NCI-H82 (cell line): ENCODE data around the gene GAS2.

ENCODE experiments used
- DNase-seq: peaks from one replicate; lab custom pipeline; 2025; lab: John Stamatoyannopoulos, UW

Gene GAS2

GRCh38 chr11:22674470-22675439 is 8.3 kb downstream of the GAS2 start:
- DNase-seq: no peak

DNA sequence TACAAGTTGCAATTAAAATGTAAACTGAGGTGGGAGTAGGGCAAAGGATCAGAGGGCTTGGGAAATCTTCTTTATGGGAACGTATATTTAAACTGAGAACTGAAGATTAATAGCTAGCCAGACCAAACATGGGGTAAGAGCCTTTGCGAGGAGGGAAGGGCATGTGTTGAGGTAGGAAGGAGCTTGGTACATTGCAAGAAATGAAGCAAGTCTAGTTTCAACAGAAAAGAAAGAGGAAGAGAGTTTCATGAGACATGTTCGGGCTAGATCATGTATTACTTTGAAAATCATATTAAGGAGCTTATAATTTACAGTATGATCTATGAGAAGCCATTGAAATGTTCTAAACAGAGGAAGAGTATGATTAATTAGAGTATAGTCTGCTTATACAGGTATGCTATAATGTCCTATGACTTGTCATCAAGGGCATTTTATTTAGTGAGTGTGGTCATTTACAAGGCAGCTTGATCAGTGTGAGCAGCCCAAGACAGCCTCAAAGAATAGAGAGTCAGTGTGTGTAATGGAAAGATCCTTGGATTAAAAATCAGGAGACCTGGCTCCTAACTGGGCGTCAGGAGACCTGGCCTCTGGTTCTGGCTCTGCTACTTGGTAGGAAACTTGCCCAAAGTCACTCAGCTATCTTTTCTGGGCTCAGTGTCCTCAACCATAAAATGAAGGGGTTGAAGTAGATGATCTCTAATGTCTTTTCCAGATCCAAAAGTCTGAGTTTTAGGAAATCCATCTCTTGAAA is 10.9 kb downstream of the GAS2 start:
- no peak for DNase-seq

GRCh38 chr11:22680628-22681027 is 14.2 kb downstream of the GAS2 start:
- DNase-seq: no peak

DNA sequence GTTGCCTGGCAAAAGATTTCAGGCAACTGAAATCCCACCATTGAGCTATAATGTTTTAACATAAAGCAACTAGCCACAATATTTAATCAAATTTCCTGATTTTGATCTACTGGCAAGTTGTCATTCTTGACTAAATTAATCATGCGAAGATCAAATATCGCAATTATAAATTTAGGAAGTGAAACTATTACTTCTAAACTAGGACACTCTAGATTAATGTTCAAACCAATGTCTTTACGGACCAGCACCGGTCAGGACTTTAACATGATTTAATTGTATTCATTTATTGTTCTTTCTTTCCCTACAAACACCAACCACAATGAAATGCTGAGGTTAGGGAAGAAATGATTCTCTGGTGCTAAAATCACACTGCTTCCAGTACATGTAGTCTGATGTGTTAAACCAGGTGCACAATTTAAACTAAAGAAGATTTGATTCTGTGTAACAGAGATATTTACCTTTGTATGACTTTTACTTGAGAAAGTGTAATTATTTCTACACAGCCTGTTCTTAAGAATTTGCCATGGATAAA is 14.9 kb downstream of the GAS2 start:
- DNase-seq: no peak

- no peak for DNase-seq
Observed at GRCh38 chr11:22684082-22684481, 17.7 kb downstream of the GAS2 start.

DNA sequence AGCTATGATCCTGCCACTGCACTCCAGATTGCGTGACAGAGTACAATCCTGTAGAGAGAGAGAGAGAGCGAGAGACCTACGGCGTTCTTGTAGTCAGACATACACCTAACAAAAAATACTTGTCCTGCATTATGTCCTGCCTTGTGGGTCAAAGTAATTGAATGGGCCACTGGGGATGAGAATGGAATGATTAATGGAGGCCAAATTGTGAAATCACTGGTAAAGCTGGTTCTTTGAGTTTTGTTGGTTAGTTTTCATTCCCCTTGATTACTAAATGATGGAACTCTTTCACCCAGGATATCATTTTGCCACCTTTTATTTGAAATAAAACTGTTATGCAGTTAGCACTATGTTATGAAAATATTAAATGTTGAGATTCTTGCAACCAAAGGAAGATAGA is 18.7 kb downstream of the GAS2 start:
- no peak for DNase-seq

DNA sequence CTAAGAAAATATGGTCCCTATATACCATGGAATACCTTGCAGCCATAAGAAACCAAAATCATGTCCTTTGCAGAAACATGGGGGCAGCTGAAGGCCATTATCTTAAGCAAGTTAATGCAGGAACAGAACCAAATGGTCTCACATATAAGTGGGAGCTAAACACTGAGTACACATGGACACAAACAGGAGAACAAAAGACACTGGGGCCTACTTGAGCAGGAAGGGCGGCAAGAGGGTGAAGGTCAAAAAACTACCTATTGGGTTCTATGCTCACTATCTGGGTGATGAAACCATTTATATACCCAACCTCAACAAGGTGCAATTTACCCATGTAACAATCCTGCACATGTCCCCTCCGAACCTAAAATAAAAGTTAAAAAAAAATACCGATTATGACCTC is 22.5 kb downstream of the GAS2 start:
- no peak for DNase-seq

- DNase-seq: no peak
Observed at GRCh38 chr11:22690257-22690656, 23.8 kb downstream of the GAS2 start.

- no peak for DNase-seq
Observed at GRCh38 chr11:22690871-22691270, 24.5 kb downstream of the GAS2 start.

- DNase-seq: no peak
Observed at GRCh38 chr11:22699388-22699787, 33.0 kb downstream of the GAS2 start.

GRCh38 chr11:22702031-22702430 is 35.6 kb downstream of the GAS2 start:
- DNase-seq: no peak

- DNase-seq: no peak
Observed at GRCh38 chr11:22703040-22703439, 36.6 kb downstream of the GAS2 start.

DNA sequence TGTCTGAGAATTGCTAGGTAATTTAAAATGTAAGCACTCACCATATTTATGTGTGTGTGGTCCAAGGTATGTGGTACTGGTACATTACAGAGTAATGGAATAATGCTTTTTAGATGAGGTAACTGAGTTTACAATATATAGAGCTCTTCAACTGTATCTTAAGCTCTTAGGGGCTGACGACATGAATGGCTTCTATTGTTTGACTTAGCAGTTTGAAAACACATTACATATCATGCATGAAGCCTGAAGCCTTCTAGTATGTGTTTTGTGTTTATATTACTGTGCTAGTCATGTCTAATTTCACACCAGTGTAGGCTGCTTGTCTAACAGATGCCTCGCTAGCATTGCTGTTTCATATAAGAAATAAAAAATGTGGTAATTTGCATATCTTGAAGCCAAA is 37.2 kb downstream of the GAS2 start:
- DNase-seq: no peak

DNA sequence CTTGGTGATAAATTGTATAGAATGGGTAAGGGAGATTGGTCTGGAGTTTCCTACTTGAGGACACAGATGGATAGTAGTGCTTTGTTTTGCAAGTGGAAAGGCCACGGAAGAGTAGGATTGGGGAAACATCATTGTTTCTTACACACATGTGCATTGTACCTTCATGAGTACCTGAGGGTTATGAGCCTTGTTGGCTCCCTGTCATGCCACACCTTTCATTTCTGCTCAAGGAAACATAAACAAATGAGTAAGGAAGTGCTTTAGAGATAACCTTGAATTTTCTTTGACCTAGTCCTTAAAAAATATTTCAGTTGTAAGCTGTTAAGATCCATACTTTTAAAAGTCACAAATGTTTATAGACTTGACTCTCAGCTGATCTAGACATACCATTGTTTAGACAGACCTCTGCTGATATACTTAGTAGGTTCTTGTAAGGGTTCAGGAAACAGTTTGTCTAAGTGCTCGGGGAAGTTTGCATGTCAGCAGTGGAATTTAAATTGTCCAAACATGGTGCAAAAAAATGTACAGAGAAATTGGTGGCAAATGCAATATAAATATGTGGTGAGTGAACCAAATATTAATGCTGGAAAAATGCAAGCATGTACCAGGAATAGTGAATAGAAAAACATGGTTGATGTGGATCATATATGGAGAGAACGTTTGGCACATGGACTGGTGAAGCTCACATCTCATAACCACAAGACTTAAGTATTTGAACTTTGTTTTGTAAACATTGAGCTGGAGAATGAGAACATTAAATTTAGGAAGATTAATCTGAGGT is 40.9 kb downstream of the GAS2 start:
- no peak for DNase-seq

- DNase-seq: no peak
Observed at GRCh38 chr11:22711071-22711770, 44.8 kb downstream of the GAS2 start.

DNA sequence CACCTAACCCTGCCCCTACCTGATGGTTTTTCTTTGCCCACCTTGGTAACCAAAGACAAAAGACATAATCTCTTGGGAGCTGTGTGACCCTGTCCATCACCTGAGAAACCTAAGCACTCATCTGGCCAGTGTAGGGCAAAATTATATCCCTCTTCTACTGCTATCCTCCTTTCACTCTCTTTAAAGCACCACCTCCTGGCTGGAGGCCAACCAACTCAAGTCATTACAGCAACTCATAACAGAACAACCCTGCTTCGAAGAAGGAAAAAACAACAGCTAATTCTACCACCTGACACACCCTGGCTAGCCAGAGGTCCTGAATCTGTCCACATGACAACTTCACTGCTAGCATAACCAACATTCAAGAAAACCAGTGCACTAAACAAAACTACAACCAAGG is 45.5 kb downstream of the GAS2 start:
- no peak for DNase-seq

DNA sequence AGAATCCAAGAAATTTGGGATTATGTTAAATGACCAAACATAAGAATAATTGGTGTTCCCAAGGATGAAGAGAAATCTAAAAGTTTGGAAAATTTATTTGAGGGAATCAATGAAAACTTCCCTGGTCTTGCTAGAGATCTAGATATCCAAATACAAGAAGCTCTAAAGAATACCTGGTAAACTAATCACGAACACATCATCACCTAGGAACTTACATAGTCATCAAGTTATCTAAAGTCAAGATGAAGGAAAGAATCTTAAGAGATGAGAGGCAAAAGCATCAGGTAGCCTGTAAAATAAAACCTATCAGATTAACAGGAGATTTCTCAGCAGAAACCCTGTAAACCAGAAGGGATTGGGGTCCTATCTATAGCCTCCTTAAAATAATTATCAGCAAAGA is 46.9 kb downstream of the GAS2 start:
- no peak for DNase-seq

DNA sequence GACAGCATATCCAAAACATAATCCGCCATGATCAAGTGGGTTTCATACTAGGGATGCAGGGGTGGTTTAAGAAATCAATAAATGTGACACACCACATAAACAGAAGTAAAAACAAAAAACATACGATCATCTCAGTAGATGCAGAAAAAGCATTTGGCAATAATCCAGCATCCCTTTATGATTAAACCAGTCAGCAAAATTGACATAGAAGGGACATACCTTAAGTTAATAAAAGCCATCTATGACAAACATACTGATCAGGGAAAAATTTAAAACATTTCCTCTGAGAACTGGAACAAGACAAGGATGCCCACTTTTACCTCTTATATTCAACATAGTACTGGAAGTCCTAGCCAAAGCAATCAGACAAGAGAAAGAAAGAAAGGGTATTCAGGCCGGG is 49.6 kb downstream of the GAS2 start:
- no peak for DNase-seq

- no peak for DNase-seq
Observed at GRCh38 chr11:22720457-22720856, 54.0 kb downstream of the GAS2 start.

GRCh38 chr11:22723274-22723673 is 56.9 kb downstream of the GAS2 start:
- DNase-seq: no peak

GRCh38 chr11:22725079-22725478 is 58.7 kb downstream of the GAS2 start:
- DNase-seq: no peak
